Measurements from ENCODE around the gene RIMBP2.

DNA sequence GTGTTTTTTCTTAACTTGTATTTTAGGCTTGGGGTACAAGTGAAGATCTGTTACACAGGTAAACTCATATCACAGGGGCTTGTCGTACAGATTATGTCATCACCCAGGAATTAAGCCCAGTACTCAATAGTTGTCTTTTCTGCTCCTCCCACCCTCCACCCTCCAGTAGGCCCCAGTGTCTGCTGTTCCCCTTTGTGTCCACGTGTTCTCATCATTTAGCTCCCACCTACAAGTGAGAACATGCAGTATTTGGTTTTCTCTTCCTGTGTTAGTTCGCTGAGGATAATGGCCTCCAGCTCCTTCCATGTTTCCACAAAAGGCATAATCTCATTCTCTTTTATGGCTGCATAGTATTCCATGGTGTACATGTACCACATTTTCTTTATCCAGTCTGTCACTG is 166.7 kb downstream of the RIMBP2 start:
- TF ChIP-seq POLR2A (IDR thresholded peaks at IDR 0.05; ENCODE audit: low read depth, low read length) (no peak), POLR2AphosphoS5 (IDR thresholded peaks at IDR 0.05; ENCODE audit: low read depth, low read length) (no peak), TAF1 (IDR thresholded peaks at IDR 0.05; ENCODE audit: borderline replicate concordance, low read depth, low read length) (no peak)

Data from GM12892 (cell line).